Gastrocnemius medialis (tissue), 4 donors: ENCODE measurements around the gene GTSE1. TPM values are rescaled to one million over a fixed set of nuclear protein-coding genes. Genes with fewer than 3 reads are reported as not detected.

Experiments used
- ATAC-seq, 2 donors: fragments of 150-250 bp; one replicate each; pipeline ENCODE4 v1.9.1; 2016
- DNase-seq, 2 donors: peaks; one replicate each; pipeline ENCODE4 v3.0.0-alpha.2; 2019
- H3K27ac ChIP-seq, 4 donors: fragments of 200-600 bp; sonication (generic); 1 replicate in 1 of 4; 2 replicates in 3 of 4; pipeline ENCODE4 v1.5.1; 2016 to 2018; ENCODE audit warnings: mild to moderate bottlenecking in 2 of 4, moderate library complexity in 1 of 4
- H3K27me3 ChIP-seq, 3 donors: fragments of 200-600 bp; sonication (generic) in 2 of 3; 1 replicate in 1 of 3; 2 replicates in 2 of 3; pipeline versions ENCODE4 v1.5.1 to v1.6.0; 2016 to 2019; ENCODE audit warnings: mild to moderate bottlenecking in 1 of 3, moderate library complexity in 1 of 3
- H3K36me3 ChIP-seq, 2 donors: fragments of 200-600 bp; sonication (generic) in 1 of 2; one replicate each; pipeline ENCODE4 v1.5.1; 2017 to 2018
- H3K4me1 ChIP-seq, 2 donors: fragments of 200-600 bp; sonication (generic) in 1 of 2; one replicate each; pipeline ENCODE4 v1.5.1; 2016 to 2017; ENCODE audit warnings: mild to moderate bottlenecking in 2 of 2
- H3K4me3 ChIP-seq, 4 donors: fragments of 200-600 bp; sonication (generic) in 3 of 4; 1 replicate in 1 of 4; 2 replicates in 3 of 4; pipeline ENCODE4 v1.5.1; 2016 to 2019; ENCODE audit warnings: mild to moderate bottlenecking in 2 of 4
- H3K9me3 ChIP-seq, 3 donors: fragments of 200-600 bp; sonication (generic) in 2 of 3; 1 replicate in 1 of 3; 2 replicates in 2 of 3; pipeline ENCODE4 v1.5.1; 2016 to 2019
- CTCF ChIP-seq, 5 experiments: fragments of 450-650 bp in 3 of 5; fragments of 200-600 bp in 2 of 5; sonication (generic) in 2 of 5; IDR thresholded peaks in 4 of 5; conservative IDR thresholded peaks in 1 of 5; 1 replicate in 4 of 5; 2 replicates in 1 of 5; pipeline ENCODE4 v1.5.1; 2016 to 2019; ENCODE audit warnings: antibody characterized with exemption in 5 of 5, mild to moderate bottlenecking in 3 of 5, moderate library complexity in 3 of 5
- POLR2A ChIP-seq, 2 donors: fragments of 450-650 bp; IDR thresholded peaks; one replicate each; pipeline ENCODE4 v1.6.1; 2017; ENCODE audit warnings: antibody characterized with exemption in 2 of 2, mild to moderate bottlenecking in 2 of 2, moderate library complexity in 2 of 2
- in situ Hi-C, 4 donors: fragments of 200-750 bp; cut with MboI; loops; one replicate each; pipeline versions ENCODE4 v1.15.0 to v1.8.0; 2017; ENCODE audit warnings: low sequenced_read_pairs in 4 of 4
- intact Hi-C: fragments of 100-400 bp; cut with DNase I; formaldehyde crosslinking; loops from one replicate; pipeline ENCODE4 v1.15.1; 2023; ENCODE audit warnings: low total_unique reads
- total RNA-seq, 4 donors: library from RNA; depleted of rRNA; stranded (reverse); fragments of >200 nt; gene quantifications; one replicate each; pipeline versions ENCODE4 v1.1.0 to v1.2.3, GENCODE V29; 2016

The GTSE1 gene
- total RNA-seq, 4 donors from 2014 or later, result 0.13 to 0.49 TPM; not detected in 2

- in situ Hi-C loops, result loop anchor here in 1 of 4 donors (25.0 kb wide), 1 partner anchor 187 kb away; the partner anchor contains the start of gene CELSR1
- Histone ChIP-seq H3K27ac (no peak overlapping the region), H3K27me3 (no peaks in the 10 kb centered on the region), H3K4me3 (no peak overlapping the region), H3K9me3 (no peaks in the 10 kb centered on the region), H3K36me3 (peaks cover 3 to 95% of the 10 kb centered on the region in 2 donors), H3K4me1 (peaks cover 5% of the 10 kb centered on the region in 2 donors)
- intact Hi-C loops, result no loop called here
- no peak for DNase-seq
- no peak for ATAC-seq
- TF ChIP-seq POLR2A (IDR thresholded peaks at IDR 0.05) (no peak), CTCF (IDR thresholded peaks at IDR 0.05 in 4 of 5, conservative IDR thresholded peaks at IDR 0.05 in 1 of 5) (no peak)
Observed at GRCh38 chr22:46350121-46350520, 53.5 kb downstream of the GTSE1 start.

DNA sequence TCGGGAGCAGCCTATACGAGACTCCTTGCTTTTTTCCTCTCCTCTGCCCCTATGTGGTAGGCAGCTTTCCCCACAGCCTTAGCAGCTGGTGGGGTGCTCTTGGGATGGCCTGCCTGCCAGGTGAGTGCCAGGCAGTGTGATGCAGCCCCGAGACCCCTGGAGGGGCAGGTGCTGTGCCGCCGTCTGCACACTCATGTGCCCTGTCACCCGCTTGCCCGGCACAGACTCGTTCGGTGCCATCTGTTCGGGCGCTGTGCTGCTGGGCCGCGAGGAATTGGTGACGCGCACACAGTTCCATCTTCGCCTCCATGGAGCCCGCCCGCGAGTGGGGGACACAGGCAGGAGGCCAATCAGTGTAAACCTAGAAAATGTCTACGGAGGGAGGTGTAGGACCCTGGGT is 54.0 kb downstream of the GTSE1 start:
- Histone ChIP-seq H3K4me3 (no peak overlapping the region), H3K4me1 (peaks cover 5% of the 10 kb centered on the region in 2 donors), H3K27me3 (no peaks in the 10 kb centered on the region), H3K36me3 (peaks cover 3 to 89% of the 10 kb centered on the region in 2 donors), H3K27ac (no peak overlapping the region), H3K9me3 (no peaks in the 10 kb centered on the region)
- DNase-seq (no peak), ATAC-seq (no peak)
- TF ChIP-seq CTCF (IDR thresholded peaks at IDR 0.05 in 4 of 5, conservative IDR thresholded peaks at IDR 0.05 in 1 of 5) (no peak), POLR2A (IDR thresholded peaks at IDR 0.05) (no peak)
- intact Hi-C loops, result no loop called here
- in situ Hi-C loops, result loop anchor here in 1 of 4 donors (25.0 kb wide), 1 partner anchor 187 kb away; the partner anchor contains the start of gene CELSR1

DNA sequence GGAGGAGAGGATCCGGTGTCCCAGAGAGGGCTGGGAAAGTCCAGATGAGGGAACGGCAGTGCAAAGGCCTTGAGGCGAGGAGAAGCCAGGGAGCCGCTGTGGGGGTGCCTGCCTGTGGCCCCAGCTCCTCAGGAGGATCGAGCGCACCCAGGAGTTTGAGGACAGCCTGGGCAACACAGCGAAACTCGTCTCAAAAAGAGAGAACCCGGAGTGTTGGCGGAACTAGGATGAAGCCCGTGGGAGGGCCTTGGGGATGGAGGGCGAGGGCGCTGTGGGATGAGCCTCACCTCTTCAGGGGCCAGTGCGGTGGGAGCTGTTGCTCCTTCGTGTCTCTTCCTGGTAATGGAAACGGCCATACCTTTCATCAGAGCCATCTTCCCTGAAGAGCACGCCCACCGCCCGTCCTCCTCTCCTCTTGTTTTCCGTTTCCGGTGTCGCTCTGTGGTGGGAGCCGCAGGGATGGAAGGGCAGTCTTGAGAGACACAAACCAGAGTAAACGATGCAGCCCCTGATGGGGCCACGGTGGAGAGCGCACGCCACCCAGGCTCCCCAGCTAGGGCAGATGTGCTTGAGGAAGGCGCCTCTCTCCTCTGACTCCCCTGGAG is 54.6 kb downstream of the GTSE1 start:
- no peak for DNase-seq
- no peak for TF ChIP-seq POLR2A (IDR thresholded peaks at IDR 0.05)
- no peak for TF ChIP-seq CTCF (IDR thresholded peaks at IDR 0.05 in 4 of 5, conservative IDR thresholded peaks at IDR 0.05 in 1 of 5)
- no peak overlapping the region for H3K27ac ChIP-seq
- no peak overlapping the region for H3K4me3 ChIP-seq
- H3K27me3 ChIP-seq, result no peaks in the 10 kb centered on the region
- ATAC-seq, result no peak
- H3K9me3 ChIP-seq, result no peaks in the 10 kb centered on the region
- H3K4me1 ChIP-seq, result peaks cover 5% of the 10 kb centered on the region in 2 donors
- peaks cover 3 to 83% of the 10 kb centered on the region in 2 donors for H3K36me3 ChIP-seq
- in situ Hi-C loops, result loop anchor here in 1 of 4 donors (25.0 kb wide), 1 partner anchor 186 kb away; the partner anchor contains the start of gene CELSR1
- intact Hi-C loops, result no loop called here

DNA sequence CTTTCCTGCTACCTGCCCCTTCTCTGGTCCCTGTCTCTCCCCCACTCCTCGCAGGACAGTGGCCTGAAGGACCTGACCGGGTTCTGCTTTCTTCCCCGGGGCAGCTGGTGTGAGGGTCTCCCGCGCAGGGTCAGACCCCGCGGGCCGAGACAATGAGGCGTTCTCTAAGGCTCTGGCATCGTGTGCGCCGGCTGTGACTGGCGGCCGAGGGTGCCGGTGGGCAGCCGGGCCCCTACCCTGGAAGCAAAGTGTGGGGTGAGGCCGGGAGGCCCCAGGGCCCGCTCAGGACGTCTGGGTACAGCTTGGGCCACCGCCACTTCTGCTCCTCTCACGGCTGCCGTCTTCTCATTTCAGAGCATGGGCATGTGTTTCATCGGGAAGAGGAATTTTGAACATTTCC is 55.1 kb downstream of the GTSE1 start:
- no peak for DNase-seq
- Histone ChIP-seq H3K27me3 (no peaks in the 10 kb centered on the region), H3K27ac (no peak overlapping the region), H3K9me3 (no peaks in the 10 kb centered on the region), H3K4me1 (peaks cover 5% of the 10 kb centered on the region in 2 donors), H3K36me3 (peaks cover 3 to 82% of the 10 kb centered on the region in 2 donors), H3K4me3 (no peak overlapping the region)
- no peak for ATAC-seq
- in situ Hi-C loops (loop anchor here in 1 of 4 donors (25.0 kb wide), 1 partner anchor 186 kb away; the partner anchor contains the start of gene CELSR1), intact Hi-C loops (no loop called here)
- no peak for TF ChIP-seq POLR2A (IDR thresholded peaks at IDR 0.05)
- TF ChIP-seq CTCF (IDR thresholded peaks at IDR 0.05 in 4 of 5, conservative IDR thresholded peaks at IDR 0.05 in 1 of 5), result no peak
